Kidney capillary endothelial cell (primary cell): ENCODE data around the gene ADM2.
A peak's percentile ranks its signal among the peaks of the same experiment; 100 is the strongest.

ENCODE experiments used
- DNase-seq: peaks from one replicate; pipeline ENCODE4 v3.0.0-alpha.2; 2018; ENCODE audit warnings: low spot score

Gene ADM2

DNA sequence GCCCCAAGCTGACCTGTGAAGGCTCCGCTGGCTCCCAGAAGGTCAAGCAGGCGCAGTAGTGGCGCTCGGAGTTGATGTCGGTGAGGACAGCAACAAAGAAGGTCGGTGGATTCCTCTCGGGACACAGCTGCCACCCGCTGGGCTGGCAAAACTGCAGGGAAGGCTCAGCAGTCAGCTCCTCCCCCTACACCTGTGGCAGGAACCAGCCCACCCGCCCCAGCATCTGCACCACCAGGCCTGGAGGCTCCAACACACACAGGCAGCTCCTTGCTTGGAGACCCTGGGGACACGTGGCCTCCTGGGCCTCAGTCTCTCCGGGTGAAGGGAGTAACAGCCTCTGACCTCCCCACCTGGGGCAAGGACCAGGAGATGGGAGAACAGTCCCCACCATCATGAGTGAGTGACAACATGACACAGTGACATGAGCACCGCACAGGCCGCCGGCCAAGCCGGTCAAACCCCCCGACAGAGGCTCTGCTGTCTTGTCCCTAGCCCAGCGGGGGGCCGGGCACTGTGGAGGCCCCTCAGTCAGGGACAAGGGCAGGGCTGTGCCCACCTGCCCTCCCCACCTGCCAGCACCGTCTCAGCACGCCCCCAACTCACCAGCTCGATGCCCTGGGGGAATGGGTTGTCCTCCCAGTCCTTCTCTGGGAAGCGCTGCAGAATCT, 13.4 kb upstream of the ADM2 start:
- no peak for DNase-seq

DNA sequence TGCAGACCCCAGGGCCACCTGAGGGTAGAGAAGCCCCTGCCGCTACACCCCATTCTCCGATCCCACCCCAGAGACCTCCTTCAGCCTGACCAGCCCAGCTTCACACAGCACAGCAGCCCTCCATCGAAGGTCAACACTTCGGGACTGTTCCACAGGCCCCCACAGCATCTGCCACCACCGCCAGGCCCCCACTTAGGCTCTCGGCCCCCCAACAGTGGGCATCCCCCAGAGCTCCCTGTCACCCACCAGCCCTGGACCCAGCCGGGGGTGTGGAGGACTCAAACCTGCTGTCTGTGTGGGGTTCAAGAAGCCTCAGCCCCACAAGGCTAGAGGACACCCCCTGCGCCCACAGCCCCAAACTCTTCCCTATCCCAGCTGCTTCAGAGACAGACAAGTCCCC, 12.7 kb upstream of the ADM2 start:
- no peak for DNase-seq

DNA sequence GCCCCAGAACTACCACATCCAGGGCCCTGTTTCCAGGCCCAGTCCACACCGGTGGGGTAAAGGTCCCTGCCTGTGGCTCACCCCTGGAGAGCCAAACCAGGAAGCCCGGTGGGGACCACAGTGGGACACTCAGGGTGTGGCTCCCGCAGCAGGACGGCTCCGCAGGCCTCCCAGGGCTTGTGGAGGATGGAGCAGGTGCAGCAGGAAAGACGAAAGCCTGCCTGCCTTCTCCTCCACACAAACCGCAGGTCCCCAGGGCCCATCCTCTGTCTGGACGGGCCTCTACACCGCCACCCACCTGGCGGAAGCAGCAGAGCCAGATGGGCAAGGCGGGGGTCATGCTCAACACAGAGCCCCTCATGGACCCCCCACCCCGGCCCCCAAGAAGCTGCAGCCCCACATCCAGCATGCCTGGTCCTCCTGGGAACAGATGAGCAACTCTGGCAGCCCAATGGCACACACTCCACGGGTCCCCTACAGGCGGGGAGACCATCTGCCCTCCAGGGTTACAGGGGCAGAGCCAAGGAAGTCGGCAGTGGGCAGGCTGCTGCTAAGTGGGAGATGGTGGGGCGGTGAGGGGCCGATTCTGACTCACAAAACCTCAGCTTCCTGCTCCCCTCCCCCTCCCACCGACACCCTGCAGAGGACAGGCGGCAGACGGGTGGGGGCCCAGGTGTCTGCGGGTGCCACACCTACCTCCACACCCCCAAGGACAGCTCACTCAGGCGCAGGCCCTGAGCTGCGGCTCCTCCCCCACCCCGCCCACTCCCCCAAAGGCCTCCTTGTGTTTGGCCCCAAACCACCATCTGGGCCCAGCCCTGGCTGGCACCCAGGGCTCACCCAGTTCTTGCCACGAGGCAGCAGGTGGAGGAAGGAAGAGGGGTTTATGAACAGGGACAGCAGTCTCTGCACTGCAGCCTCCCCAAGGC, 11.7 kb upstream of the ADM2 start:
- no peak for DNase-seq

DNA sequence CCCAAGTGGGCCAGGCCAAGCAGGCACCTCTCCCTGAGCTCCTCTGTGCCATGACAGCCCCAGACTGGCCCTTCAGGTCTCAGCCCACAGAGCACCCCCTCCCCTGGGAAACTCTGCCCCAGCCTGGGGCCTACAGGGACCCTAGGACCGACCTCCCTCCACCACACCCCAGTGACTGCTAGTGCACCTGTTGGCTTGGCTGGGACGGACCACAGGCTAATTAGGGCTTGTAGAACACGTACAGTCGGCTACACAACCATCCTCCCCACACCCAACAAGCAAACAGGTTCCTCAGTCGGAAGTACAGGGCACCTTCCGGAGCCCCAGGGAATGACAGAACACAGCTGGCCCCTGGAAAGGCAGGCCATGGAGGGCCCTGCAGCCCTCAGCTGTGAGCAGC, 10.9 kb upstream of the ADM2 start:
- no peak for DNase-seq

DNA sequence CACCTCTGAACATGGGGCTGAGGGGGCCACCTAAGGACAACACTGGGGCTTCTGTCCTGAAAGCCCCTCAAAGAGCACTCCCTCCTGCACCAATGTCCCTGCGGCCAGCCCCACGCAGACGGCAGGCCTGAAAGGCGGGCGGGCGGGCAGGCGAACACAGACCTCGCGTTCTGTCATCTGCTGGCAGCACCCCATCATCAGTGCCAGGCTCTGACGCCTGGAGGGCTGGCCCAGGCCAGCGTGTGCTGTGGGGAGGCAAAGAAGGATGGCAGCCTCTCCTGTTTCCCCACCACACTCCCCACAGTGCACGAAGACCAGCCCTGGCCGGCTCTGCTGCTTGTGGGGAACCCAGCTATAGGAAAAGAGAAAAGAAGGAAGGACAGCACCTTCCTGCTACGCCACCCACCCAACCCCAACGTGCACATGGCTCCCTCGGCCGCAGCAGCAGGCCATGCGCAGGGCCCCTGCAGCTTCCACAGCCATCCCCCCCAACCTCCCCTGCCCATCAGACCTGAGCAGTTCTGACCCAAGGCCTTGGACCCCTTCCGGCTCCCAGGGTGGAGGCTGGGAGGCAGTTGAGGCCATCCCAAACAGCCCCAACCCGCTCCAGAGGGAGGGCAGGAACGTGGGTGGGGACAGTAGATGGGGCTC, 10.0 kb upstream of the ADM2 start:
- DNase-seq, result no peak

DNA sequence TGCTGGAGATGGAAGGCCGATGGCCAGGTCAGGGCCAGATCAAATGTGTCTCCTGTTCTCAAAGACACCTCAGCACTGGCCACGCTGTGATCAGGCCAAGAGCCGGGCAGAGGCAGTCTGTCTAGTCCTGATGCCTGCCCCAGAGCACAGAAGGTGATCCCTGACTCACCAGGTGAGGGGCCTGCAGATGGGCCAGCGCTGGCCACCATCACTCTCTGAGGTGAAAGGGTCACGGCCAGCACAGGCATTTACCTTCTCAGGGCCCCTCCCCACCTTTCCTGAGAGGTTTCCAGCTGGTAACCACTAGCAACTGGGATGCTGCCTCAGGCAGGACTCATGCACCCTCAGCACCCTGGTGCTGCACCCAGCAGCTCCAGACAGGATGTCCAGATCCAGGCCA, 9.4 kb upstream of the ADM2 start:
- no peak for DNase-seq

DNA sequence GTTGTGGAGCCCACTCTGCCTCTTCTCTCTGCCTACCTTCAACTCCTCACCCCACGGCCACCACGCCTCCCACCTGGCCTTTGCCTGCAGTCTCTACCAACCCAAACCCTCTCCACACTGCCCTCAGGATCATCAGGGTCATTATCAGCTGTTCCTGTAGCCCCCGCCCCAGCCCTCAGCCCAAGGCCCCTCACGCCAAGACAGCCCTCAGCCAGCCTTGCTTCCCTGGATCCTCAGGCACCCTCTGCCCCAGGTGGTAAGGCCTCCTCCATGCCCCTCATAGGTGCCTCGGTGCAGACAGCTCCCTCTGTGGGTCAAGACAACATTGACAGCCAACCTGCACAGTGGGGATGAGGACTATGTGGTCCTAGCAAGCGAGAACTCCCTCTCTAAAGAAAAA, 8.3 kb upstream of the ADM2 start:
- DNase-seq, result no peak

DNA sequence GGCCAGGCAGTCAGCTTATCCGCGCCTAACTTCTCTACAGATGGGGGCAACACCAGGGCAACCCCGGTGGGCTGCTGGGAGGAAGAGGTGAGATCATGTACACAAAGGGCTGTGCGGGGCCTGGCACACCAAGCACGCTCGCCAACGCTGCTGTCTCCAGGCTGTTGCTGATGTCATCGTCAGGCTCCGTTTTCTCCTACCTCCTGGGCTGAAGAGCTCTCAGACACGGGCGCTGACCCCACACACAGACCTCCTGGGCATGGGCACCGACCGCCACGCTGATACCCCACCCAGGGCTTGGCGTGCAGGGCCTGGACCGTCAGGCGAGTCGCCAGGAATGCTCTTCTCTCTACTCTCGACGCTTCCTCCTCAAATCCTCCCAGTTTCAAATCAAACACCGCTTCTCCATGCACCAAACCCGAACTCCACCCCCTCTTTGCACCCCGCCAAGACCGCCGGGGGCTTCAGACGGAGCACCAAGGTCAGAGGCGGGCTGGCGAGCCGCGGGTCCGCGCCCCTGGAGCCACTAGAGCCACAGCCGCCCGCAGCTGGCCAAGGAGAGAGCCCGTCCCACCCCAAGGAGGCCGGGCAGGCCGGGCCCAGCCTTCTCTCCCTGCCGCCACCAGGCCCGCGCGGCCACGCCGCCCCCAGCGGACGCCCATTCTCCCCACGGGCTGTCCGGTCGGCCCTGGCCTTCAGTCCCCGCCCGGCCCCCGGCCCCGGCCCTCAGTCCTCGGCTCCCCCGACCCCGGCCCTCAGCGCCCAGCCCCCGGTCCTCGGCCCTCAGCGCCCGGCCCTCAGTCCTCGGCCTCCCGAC, 7.3 kb upstream of the ADM2 start:
- peak; percentile 23 for DNase-seq

DNA sequence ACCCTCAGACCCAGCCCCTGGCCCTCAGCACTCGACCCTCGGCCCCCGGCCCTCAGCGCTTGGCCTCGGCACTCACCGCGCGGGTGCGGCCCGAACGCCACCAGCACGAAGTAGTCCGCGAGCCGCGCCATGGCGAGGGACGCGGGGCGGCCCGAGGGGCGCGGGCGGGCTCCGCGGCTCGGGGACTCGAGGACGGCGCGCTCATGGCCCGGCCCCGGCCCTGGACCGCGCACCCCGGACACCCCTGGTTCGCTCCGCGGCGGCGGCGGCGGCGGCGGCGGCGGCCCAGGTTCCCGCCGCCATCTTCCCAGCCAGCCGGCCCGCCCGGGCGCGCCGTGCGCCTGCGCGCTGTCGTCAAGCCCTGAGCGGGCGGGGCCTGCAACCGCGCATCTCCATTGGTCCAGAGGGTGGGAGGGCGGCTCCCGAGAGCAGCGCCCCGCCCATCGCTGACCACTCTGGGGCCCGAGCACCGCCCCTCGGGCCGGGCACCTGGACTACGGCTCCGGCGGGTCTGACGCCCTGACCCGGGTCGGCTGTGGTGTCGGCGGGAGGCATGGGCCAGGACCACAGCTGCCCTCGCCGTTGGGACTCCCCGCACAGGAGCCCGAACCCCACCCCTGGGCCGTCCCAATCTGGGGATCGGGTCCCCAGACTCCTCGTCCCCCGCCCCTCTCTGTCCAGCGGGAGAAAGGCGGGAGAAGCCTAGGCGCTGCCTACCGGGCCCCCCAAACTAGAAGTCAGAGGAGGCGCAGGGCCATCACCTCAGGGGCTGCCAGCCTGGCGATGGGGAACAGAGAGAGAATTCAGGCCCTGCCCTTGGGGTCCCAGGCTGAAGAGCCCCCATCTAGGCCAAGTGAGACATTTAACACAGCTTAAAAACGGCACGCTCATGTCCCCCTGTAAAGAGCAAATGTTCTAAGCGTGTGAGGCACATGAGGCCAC, 6.4 kb upstream of the ADM2 start, which contains the start of gene SBF1:
Gene SBF1 (minus strand): TSS at position 326 of the 942 bp plus-strand sequence. CDS start 195 bp downstream, at position 131.
- peak; percentile 87 for DNase-seq

DNA sequence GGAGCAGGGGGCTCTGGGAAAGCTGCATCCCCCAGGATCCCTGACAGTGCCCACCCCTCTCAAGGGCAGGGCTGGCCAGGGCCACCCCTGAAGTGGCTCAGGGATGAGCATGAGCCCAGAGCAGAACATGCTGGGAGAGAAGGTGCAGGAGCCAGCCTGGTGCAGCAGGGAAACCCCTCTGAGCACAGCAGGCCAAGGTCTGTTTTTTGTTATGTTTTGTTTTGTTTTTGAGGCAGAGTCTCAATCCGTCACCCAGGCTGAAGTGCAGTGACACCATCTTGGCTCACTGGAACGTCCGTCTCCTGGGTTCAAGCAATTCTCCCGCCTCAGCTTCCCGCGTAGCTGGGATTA, 5.7 kb upstream of the ADM2 start:
- DNase-seq, result no peak

DNA sequence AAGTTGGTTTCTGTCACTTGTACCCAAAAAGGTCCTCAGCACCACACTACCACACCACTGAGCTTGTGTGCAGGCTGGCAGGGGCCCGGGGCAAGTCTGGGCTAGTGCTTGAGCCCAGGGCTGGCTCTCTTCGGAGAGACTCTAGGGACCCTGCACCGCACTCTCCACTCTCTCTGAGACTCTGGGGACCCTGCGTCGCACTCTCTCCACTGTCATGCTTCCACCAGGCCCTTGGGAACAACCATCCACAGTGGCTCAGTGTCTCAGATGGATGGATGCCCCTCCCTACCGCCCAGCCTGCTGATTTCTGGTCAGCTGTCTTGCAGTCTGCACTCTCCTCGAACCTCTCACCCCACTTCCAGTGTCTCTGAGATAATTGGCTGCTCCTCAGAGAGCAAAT, 4.5 kb upstream of the ADM2 start:
- DNase-seq, result no peak

DNA sequence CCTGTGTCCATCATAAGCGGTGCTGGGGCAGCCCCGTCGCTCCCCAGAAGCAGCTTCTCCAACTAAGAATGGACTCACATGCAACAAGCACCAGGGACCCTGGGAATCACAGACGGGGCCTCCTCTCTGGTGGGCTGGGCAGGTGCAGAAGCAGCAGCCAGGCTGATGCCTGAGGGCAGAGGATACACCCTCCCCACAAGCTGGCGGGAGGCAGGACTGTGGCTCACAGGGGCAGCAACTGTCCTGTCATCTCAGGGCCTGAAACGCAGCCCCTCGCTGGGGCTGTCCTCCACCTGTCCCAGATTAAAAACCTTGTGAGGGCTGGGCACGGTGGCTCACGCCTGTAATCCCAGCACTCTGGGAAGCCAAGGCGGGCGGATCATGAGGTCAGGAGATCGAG, 3.4 kb upstream of the ADM2 start:
- no peak for DNase-seq

DNA sequence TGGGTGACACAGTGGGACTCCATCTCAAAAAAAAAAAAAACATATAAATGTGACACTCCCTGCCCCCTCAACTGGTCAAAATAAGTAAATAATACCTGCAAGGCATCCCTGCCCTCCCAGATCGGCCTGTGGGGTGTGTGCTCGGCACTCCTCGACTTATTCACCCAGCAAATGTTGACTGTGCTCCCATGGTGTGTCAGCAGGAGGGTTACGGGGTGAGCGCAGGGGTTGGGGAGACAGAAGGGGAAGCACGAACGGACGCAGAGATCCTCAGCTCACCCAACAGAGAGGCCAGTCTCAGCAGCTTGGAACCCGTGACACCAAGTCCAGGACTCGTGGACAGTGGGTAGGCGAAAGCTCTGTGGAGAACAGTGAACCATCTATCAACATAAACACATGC, 1.6 kb upstream of the ADM2 start:
- DNase-seq, result no peak

DNA sequence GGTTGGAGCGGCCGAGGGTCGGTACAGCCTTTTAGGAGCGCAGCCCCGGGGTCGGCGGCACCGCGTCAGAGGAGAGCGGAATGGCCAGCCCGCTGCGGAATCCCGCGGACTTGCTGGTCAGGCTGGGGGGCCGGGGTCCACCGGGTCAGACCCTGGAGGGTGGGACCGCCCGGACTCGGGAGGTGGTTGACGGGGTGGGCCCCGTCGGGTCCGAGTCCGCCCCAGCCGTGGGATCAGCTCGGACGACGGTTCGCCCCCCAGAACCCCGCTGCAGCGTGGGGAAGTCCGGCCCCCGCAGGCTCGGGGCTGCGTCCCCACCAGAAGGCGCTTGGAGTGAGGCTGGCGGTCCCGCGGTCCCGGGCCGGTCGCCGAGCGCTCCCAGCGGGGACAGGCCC, 301 bp upstream of the ADM2 start:
- DNase-seq, result no peak

DNA sequence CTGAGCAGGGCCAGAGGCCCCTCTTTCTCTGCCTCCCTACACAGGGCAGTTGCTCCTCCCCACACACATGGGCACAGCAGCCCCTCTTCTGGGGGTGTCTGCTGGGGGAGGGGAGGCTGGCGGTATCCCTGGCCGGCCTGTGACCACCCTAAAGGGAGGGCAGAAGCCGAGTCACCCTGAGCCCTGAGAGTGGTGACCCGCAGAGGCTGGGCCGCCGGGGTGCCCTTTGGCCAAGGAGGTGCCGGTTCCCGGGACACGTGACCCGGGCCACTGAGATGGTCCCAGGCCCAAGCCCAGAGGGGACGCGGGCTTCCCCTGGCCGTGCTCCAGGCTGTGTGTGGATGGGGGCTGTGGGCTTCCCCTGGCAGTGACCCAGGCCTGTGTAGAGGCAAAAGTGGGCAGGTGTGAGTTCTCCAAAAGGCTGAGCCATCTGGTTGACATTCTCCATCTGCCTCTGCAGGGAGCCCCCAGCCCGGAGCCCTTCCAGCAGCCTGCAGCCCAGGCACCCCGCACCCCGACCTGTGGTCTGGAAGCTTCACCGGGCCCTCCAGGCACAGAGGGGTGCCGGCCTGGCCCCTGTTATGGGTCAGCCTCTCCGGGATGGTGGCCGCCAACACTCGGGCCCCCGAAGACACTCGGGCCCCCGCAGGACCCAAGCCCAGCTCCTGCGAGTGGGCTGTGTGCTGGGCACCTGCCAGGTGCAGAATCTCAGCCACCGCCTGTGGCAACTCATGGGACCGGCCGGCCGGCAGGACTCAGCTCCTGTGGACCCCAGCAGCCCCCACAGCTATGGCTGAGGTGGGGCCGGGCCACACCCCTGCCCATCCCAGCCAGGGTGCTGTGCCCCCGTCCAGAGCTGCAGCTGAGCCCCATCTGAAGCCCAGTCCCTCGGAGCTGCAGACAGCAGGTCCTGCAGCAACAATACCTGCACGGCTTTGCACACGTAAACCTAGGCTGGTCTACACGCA, 1.0 kb downstream of the ADM2 start:
- no peak for DNase-seq

DNA sequence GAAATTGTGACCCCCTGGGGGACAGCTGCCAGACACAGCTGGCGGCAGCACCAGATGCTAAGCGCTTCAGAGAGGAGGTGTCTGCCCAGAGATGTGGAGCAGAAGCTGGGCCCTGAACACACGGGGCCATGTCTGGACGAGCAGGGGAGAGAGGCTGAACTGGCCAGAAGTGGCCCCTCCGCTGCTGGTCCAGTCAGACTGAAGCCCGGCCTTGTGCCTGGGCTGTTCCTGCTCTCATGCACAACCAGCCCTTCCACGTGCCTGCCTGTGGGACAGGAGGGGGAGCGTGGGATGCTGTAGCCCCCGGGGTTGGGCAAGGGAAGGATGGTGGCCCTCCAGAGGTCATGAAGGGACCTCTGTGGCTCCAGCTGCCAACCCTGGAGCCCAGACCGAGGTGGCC, 1.8 kb downstream of the ADM2 start:
- DNase-seq, result no peak

DNA sequence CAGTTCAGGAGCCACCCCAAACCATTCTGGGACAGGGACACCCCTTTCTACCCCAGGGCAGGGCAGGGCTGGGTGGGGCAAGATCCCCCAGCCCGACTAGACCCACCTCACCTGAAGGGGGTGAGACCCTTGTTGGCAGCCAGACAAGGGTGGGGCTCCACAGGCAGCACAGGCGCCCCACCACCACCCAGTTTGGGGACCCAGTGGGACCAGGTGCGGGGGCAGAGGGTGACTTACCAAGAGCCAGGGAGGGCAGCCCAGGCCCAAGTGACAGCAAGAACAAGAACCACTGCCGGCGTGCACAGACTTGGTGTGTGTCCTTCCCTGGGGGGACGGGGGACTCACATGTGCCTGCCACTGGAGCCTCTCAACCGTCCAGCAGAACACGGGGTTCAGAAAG, 2.2 kb downstream of the ADM2 start:
- no peak for DNase-seq

DNA sequence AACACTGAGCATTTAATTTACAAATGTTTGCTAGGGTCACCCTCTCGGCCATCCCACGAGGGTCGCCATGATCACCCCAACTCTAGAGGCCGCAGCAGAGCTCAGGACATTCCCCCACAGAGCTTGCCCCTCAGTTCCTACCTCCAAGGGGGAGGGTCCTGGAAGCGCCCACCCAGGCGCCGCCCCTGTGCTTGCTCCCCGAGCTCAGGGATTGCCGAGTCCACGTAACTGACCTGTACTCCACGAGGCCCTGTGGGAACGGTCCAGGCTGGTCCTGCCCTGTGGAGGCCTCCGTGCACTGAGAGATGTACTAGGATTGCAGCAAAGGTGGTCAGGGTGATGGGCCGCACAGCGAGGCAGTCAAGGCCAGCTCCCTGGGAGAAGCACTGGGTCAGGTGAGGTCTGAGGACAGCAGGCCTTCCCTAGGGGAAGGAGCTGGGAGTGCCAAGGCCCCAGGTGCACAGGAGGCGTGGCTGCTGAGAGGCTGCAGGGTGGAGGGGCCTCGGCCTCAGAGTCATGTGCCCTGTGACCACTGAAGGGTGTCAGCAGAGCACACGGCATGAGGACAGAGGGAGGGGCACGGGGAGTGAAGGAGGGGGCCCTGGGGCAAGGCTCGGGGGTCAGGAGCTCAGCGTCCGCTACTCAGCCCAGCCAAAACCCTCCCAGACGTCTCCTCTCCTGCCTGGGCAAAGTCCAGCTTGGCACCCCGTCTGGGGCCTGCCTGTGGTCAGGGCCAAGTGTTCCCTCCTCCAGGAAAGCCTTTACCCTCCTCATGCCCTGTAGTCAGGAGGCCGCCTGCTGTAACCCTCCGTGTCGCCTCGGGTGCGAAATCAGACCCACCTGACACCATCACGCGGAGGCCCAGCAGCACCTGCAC, 2.9 kb downstream of the ADM2 start:
- DNase-seq, result no peak
